ENCODE data around the gene BRIP1. TPM values are rescaled to one million over a fixed set of nuclear protein-coding genes. Genes with fewer than 3 reads are reported as not detected.

BRIP1 gene
- total and polyA plus RNA-seq, 10 of the 15 experiments (the other 5 are each of a cell fraction or from before 2014, with no cell fraction given), result 4.0 to 24.2 (median 12.8) TPM

DNA sequence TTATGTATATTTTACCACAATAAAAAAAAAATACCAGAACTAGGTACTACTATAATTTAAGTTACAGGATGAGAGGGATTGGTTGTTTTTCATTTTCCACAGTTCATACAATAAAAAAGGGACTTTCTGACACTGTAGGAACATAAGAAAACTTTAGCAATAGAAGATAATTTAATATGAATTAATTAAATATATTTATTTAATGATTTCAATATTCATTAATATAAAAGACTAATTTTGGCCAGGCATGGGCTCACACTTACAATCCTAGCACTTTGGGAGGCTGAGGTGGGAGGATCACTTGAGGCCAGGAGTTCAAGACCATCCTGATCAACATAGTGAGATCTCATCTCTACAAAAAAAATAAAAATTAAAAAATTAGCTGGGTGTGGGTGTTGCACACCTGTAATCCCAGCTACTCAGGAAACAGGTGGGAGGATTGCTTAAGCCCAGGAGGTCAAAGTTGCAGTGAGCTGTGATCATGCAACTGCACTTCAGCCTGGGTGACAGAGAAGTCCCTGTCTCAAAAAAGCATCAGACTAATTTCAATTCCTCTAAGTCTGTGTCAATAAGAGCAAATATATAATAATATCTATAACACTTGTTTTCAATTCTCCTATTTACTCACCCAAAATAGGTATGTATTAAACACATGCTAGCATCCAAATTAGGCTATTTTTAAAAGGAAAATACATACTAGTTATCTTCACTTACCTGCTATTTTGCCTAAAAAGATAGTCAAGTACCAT, 79.6 kb downstream of the BRIP1 start (continued):
- TF ChIP-seq, protein P1, sequence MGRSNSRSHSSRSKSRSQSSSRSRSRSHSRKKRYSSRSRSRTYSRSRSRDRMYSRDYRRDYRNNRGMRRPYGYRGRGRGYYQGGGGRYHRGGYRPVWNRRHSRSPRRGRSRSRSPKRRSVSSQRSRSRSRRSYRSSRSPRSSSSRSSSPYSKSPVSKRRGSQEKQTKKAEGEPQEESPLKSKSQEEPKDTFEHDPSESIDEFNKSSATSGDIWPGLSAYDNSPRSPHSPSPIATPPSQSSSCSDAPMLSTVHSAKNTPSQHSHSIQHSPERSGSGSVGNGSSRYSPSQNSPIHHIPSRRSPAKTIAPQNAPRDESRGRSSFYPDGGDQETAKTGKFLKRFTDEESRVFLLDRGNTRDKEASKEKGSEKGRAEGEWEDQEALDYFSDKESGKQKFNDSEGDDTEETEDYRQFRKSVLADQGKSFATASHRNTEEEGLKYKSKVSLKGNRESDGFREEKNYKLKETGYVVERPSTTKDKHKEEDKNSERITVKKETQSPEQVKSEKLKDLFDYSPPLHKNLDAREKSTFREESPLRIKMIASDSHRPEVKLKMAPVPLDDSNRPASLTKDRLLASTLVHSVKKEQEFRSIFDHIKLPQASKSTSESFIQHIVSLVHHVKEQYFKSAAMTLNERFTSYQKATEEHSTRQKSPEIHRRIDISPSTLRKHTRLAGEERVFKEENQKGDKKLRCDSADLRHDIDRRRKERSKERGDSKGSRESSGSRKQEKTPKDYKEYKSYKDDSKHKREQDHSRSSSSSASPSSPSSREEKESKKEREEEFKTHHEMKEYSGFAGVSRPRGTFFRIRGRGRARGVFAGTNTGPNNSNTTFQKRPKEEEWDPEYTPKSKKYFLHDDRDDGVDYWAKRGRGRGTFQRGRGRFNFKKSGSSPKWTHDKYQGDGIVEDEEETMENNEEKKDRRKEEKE (IDR thresholded peaks at IDR 0.05), result no peak
- TF ChIP-seq SPI1 (IDR thresholded peaks at IDR 0.05; ENCODE audit: borderline replicate concordance, insufficient read depth, low read depth, low read length) (peak; percentile 32; the same call in 1 of the 2 replicates), KDM1A (IDR thresholded peaks at IDR 0.05; ENCODE audit: borderline replicate concordance) (no peak), ATF7 (IDR thresholded peaks at IDR 0.05; ENCODE audit: low read depth) (peak; percentile 59; the same call in 1 of the 2 replicates), TARDBP (IDR thresholded peaks at IDR 0.05; ENCODE audit: borderline replicate concordance) (no peak), SIN3A (IDR thresholded peaks at IDR 0.05; ENCODE audit: low read depth, low read length) (no peak), SP1 (IDR thresholded peaks at IDR 0.05; ENCODE audit: low read depth, low read length) (no peak), ZNF217 (IDR thresholded peaks at IDR 0.05) (no peak), SMAD1 (IDR thresholded peaks at IDR 0.05; ENCODE audit: low read depth, partially characterized antibody) (no peak), POU2F2 (IDR thresholded peaks at IDR 0.05; ENCODE audit: borderline replicate concordance, low read depth, low read length) (no peak), SUPT20H (IDR thresholded peaks at IDR 0.05; ENCODE audit: borderline replicate concordance, control insufficient read depth, low read depth, low read length) (no peak), POLR2AphosphoS2 (IDR thresholded peaks at IDR 0.05; ENCODE audit: low read depth, low read length) (no peak), SIX5 (IDR thresholded peaks at IDR 0.05; ENCODE audit: low read depth, low read length, severe bottlenecking) (no peak), ASH2L (IDR thresholded peaks at IDR 0.05; ENCODE audit: borderline replicate concordance, low read depth) (no peak), CHD4 (IDR thresholded peaks at IDR 0.05) (no peak), NRF1 (conservative IDR thresholded peaks at IDR 0.05; ENCODE audit: low read depth, low read length) (no peak)
- TF ChIP-seq, protein P2, sequence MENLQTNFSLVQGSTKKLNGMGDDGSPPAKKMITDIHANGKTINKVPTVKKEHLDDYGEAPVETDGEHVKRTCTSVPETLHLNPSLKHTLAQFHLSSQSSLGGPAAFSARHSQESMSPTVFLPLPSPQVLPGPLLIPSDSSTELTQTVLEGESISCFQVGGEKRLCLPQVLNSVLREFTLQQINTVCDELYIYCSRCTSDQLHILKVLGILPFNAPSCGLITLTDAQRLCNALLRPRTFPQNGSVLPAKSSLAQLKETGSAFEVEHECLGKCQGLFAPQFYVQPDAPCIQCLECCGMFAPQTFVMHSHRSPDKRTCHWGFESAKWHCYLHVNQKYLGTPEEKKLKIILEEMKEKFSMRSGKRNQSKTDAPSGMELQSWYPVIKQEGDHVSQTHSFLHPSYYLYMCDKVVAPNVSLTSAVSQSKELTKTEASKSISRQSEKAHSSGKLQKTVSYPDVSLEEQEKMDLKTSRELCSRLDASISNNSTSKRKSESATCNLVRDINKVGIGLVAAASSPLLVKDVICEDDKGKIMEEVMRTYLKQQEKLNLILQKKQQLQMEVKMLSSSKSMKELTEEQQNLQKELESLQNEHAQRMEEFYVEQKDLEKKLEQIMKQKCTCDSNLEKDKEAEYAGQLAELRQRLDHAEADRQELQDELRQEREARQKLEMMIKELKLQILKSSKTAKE (IDR thresholded peaks at IDR 0.05; ENCODE audit: low read depth, poor library complexity, severe bottlenecking), result peak; percentile 64
- TF ChIP-seq, protein P3, sequence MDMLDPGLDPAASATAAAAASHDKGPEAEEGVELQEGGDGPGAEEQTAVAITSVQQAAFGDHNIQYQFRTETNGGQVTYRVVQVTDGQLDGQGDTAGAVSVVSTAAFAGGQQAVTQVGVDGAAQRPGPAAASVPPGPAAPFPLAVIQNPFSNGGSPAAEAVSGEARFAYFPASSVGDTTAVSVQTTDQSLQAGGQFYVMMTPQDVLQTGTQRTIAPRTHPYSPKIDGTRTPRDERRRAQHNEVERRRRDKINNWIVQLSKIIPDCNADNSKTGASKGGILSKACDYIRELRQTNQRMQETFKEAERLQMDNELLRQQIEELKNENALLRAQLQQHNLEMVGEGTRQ (IDR thresholded peaks at IDR 0.05; ENCODE audit: borderline replicate concordance, low read depth, low read length), result no peak
- TF ChIP-seq, protein P4, sequence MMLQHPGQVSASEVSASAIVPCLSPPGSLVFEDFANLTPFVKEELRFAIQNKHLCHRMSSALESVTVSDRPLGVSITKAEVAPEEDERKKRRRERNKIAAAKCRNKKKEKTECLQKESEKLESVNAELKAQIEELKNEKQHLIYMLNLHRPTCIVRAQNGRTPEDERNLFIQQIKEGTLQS (IDR thresholded peaks at IDR 0.05; ENCODE audit: borderline replicate concordance, extremely low read depth, low read depth, low read length), result no peak
- TF ChIP-seq, protein P5, sequence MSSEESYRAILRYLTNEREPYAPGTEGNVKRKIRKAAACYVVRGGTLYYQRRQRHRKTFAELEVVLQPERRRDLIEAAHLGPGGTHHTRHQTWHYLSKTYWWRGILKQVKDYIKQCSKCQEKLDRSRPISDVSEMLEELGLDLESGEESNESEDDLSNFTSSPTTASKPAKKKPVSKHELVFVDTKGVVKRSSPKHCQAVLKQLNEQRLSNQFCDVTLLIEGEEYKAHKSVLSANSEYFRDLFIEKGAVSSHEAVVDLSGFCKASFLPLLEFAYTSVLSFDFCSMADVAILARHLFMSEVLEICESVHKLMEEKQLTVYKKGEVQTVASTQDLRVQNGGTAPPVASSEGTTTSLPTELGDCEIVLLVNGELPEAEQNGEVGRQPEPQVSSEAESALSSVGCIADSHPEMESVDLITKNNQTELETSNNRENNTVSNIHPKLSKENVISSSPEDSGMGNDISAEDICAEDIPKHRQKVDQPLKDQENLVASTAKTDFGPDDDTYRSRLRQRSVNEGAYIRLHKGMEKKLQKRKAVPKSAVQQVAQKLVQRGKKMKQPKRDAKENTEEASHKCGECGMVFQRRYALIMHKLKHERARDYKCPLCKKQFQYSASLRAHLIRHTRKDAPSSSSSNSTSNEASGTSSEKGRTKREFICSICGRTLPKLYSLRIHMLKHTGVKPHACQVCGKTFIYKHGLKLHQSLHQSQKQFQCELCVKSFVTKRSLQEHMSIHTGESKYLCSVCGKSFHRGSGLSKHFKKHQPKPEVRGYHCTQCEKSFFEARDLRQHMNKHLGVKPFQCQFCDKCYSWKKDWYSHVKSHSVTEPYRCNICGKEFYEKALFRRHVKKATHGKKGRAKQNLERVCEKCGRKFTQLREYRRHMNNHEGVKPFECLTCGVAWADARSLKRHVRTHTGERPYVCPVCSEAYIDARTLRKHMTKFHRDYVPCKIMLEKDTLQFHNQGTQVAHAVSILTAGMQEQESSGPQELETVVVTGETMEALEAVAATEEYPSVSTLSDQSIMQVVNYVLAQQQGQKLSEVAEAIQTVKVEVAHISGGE (CRISPR knock-in tag; IDR thresholded peaks at IDR 0.05), result no peak
